A673 (cell line): ENCODE data around the gene NCEH1. TPM values are rescaled to one million over a fixed set of nuclear protein-coding genes. Genes with fewer than 3 reads are reported as not detected.

Experiments
- BruUV-seq: library from RNA; stranded (reverse); fragments of 400-500 nt; replicated peaks from 2 replicates; lab custom pipeline; 2021; lab: Mats Ljungman, UMichigan
- CTCF ChIA-PET: fragments of 300-600 bp; sonication (Branson Sonifier 250); formaldehyde crosslinking; loops from one replicate; lab custom pipeline; 2022; ENCODE audit warnings: antibody characterized with exemption; lab: Charles Lee
- POLR2A ChIA-PET: fragments of 300-600 bp; sonication (Branson Sonifier 250); formaldehyde crosslinking; loops from one replicate; lab custom pipeline; 2022; ENCODE audit warnings: antibody characterized with exemption; ENCODE audit not compliant: low non-redundant PET; lab: Charles Lee
- DNase-seq: peaks from one replicate; pipeline ENCODE4 v3.0.0-alpha.2; 2015; ENCODE audit warnings: low spot score
- H3K27ac ChIP-seq: fragments of 200-600 bp; sonication (generic); 2 replicates; pipeline ENCODE4 v1.5.1; 2016; ENCODE audit warnings: mixed run types, low read depth, mild to moderate bottlenecking, mixed read lengths, antibody characterized with exemption, low read length; ENCODE audit not compliant: poor library complexity, severe bottlenecking
- H3K27me3 ChIP-seq: fragments of 200-600 bp; sonication (generic); replicated peaks from 2 replicates; pipeline ENCODE4 v1.6.1; 2017; ENCODE audit warnings: mixed run types, low read depth, mild to moderate bottlenecking, mixed read lengths, antibody characterized with exemption, low read length; ENCODE audit not compliant: insufficient read depth, poor library complexity
- H3K36me3 ChIP-seq: fragments of 200-600 bp; sonication (generic); 2 replicates; pipeline ENCODE4 v1.6.1; 2016; ENCODE audit warnings: mixed run types, mild to moderate bottlenecking, mixed read lengths, antibody characterized with exemption, low read length; ENCODE audit not compliant: insufficient read depth, poor library complexity, severe bottlenecking
- H3K4me1 ChIP-seq: fragments of 200-600 bp; sonication (generic); 2 replicates; pipeline ENCODE4 v1.6.1; 2017; ENCODE audit warnings: mixed run types, mild to moderate bottlenecking, mixed read lengths, antibody characterized with exemption, low read length; ENCODE audit not compliant: insufficient read depth, poor library complexity, severe bottlenecking
- H3K4me3 ChIP-seq: fragments of 200-600 bp; sonication (generic); 2 replicates; pipeline ENCODE4 v1.5.1; 2016; ENCODE audit warnings: low read depth, mixed run types, mild to moderate bottlenecking, mixed read lengths, low read length; ENCODE audit not compliant: poor library complexity, severe bottlenecking
- H3K9me3 ChIP-seq: fragments of 200-600 bp; sonication (generic); 2 replicates; pipeline ENCODE4 v1.6.1; 2016; ENCODE audit warnings: mixed run types, low read depth, mild to moderate bottlenecking, mixed read lengths, antibody characterized with exemption, low read length; ENCODE audit not compliant: poor library complexity, severe bottlenecking
- CTCF ChIP-seq: fragments of 300-800, 200-600 bp; sonication (generic); conservative IDR thresholded peaks from 2 replicates; pipeline ENCODE4 v1.5.1; 2017; ENCODE audit warnings: low read depth, mild to moderate bottlenecking, antibody characterized with exemption, low read length, moderate library complexity, mixed read lengths
- EZH2 ChIP-seq: fragments of 200-600 bp; sonication (generic); IDR thresholded peaks from 2 replicates; pipeline ENCODE4 v1.6.1; 2017; ENCODE audit warnings: borderline replicate concordance, low read depth, mild to moderate bottlenecking, mixed read lengths, antibody characterized with exemption, low read length; ENCODE audit not compliant: poor library complexity, severe bottlenecking
- intact Hi-C: fragments of 100-400 bp; cut with micrococcal nuclease; formaldehyde crosslinking; loops from one replicate; pipeline ENCODE4 v1.10.0; 2022; ENCODE audit not compliant: unreplicated experiment
- total RNA-seq: library from RNA; stranded (reverse); gene quantifications from 2 replicates; pipeline ENCODE4 v1.2.3, GENCODE V29; 2021

NCEH1 gene
- total RNA-seq, 1 experiment from 2014 or later: 3.5 TPM

GRCh38 chr3:172649987-172650386 is 60.9 kb downstream of the NCEH1 start:
- no peaks in the 10 kb centered on the region for H3K36me3 ChIP-seq
- H3K4me1 ChIP-seq: no peaks in the 10 kb centered on the region
- TF ChIP-seq CTCF (no peak), EZH2 (no peak)
- no peak overlapping the region for H3K27ac ChIP-seq
- ChIA-PET CTCF (no interaction called here), POLR2A (no interaction called here)
- no peaks in the 10 kb centered on the region for H3K27me3 ChIP-seq
- no peak for DNase-seq
- H3K4me3 ChIP-seq: no peak overlapping the region
- intact Hi-C loops: no loop called here
- no TSS peak for BruUV-seq
- no peaks in the 10 kb centered on the region for H3K9me3 ChIP-seq

DNA sequence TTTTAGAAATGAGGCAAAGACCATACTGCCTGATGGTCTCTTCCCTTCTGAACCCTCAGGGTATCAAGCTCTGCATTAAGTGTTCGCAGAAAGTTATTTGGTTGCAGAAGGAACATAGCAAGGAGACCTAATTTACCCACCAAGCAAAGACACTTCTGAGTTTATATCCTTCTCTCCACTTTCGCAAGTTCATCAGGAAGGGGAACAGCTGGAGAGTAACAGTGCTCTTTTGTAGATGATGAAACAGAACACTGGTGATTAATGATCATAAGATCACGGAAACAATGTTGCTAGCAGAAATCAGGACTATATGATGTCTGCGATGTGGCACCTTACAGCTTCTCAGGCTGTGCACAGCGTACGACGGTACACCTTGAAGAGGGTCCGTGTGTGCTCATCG is 62.1 kb downstream of the NCEH1 start:
- ChIA-PET POLR2A (no interaction called here), CTCF (no interaction called here)
- no peaks in the 10 kb centered on the region for H3K9me3 ChIP-seq
- no peak overlapping the region for H3K4me3 ChIP-seq
- H3K27ac ChIP-seq: no peak overlapping the region
- no peaks in the 10 kb centered on the region for H3K4me1 ChIP-seq
- DNase-seq: peak; percentile 48
- TF ChIP-seq EZH2 (no peak), CTCF (no peak)
- no TSS peak for BruUV-seq
- no peaks in the 10 kb centered on the region for H3K27me3 ChIP-seq
- intact Hi-C loops: no loop called here
- H3K36me3 ChIP-seq: no peaks in the 10 kb centered on the region

DNA sequence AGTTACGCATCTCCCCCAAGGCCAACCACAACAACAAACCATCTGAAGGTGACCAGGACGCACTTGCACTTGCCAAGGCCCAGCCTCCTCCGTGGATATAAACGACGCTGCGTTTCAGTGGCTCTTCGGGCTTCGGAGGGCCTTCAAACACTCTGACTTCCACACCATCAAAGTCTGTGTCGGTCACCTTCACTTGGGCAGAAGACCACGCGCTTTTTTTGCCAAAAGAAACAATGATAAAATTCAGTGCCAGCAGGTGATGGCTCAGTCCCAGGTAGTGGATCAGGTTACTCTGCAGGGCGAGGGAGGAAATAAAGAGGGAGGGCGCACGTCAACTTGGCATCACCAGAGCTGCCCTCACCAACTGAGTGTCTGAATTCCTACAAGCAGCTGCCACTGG is 63.0 kb downstream of the NCEH1 start:
- Histone ChIP-seq H3K36me3 (no peaks in the 10 kb centered on the region), H3K4me3 (no peak overlapping the region), H3K9me3 (no peaks in the 10 kb centered on the region), H3K27ac (no peak overlapping the region), H3K27me3 (no peaks in the 10 kb centered on the region), H3K4me1 (no peaks in the 10 kb centered on the region)
- no peak for TF ChIP-seq CTCF
- no peak for TF ChIP-seq EZH2
- no peak for DNase-seq
- BruUV-seq: no TSS peak
- CTCF ChIA-PET: no interaction called here
- intact Hi-C loops: no loop called here
- POLR2A ChIA-PET: no interaction called here
